Right lobe of liver (tissue), 6 donors: ENCODE results near the gene CANT1. TPM values are rescaled to one million over a fixed set of nuclear protein-coding genes. Genes with fewer than 3 reads are reported as not detected.

Experiments
- ATAC-seq, 4 donors: fragments of 200-7000 bp; cut with Tn5 transposase; one replicate each; pipeline ENCODE4 v1.9.1; 2020; ENCODE audit warnings: mild to moderate bottlenecking in 4 of 4, moderate library complexity in 4 of 4
- DNase-seq, 3 donors: peaks; one replicate each; pipeline ENCODE4 v3.0.0-alpha.2; 2020
- H3K27ac ChIP-seq, 3 donors: fragments of 200-600 bp; one replicate each; pipeline ENCODE4 v1.8.0; 2022
- H3K27me3 ChIP-seq, 2 donors: fragments of 200-600 bp; one replicate each; pipeline ENCODE4 v1.8.0; 2022
- H3K36me3 ChIP-seq, 4 donors: fragments of 200-600 bp; sonication (generic) in 1 of 4; one replicate each; pipeline versions ENCODE4 v1.5.1 to v1.8.0; 2017 to 2022; ENCODE audit warnings: control low read depth in 1 of 4
- H3K4me1 ChIP-seq, 4 donors: fragments of 200-600 bp; sonication (generic) in 1 of 4; one replicate each; pipeline versions ENCODE4 v1.5.1 to v1.8.0; 2017 to 2022; ENCODE audit warnings: control low read depth in 1 of 4
- H3K4me3 ChIP-seq, 3 donors: fragments of 200-600 bp; one replicate each; pipeline ENCODE4 v1.8.0; 2022
- H3K9me3 ChIP-seq, 4 donors: fragments of 200-600 bp; sonication (generic) in 1 of 4; one replicate each; pipeline versions ENCODE4 v1.5.1 to v1.8.0; 2017 to 2022; ENCODE audit warnings: control low read depth in 1 of 4
- POLR2A ChIP-seq: fragments of 450-650 bp; IDR thresholded peaks from one replicate; pipeline ENCODE4 v1.6.1; 2017; ENCODE audit warnings: antibody characterized with exemption, mild to moderate bottlenecking
- WGBS: methylation state at CpG from one replicate; pipeline ENCODE4 v1.1.6; 2018; ENCODE audit warnings: low coverage, low lambda C conversion rate; ENCODE audit not compliant: insufficient coverage; ENCODE audit errors: missing lambda C conversion rate; 5-methylcytosine and 5-hydroxymethylcytosine counted together
- intact Hi-C, 2 donors: fragments of 100-400 bp; cut with DNase I; formaldehyde crosslinking; loops; one replicate each; pipeline versions ENCODE4 v1.11.2 to v1.14.1; 2022
- total RNA-seq, 6 experiments: library from RNA; depleted of rRNA in 2 of 6; stranded (reverse); fragments of >200 nt in 2 of 6; fragmentation: NEBNext Ultra II Directional in 3 of 6; extraction: Animal tissue kit (Norgen Biotek cat#: 25700) in 3 of 6; gene quantifications; one replicate each; pipeline versions ENCODE4 v1.1.0 to v1.2.4, GENCODE V29; 2016 to 2023
- TF ChIP-seq, protein P1 (sequence below), 4 donors: fragments of 200-600 bp in 3 of 4; fragments of 450-650 bp in 1 of 4; IDR thresholded peaks; one replicate each; pipeline versions ENCODE4 v1.5.1 to v1.8.0; 2016 to 2022; ENCODE audit warnings: antibody characterized with exemption in 4 of 4, mild to moderate bottlenecking in 2 of 4
- donor health status: DM: no; HTN: yes; CAD: no.
- donor health status: DM: no; HTN: no; CAD: no.
- donor health status: DM: no; HTN: no; CAD: no.
- donor health status: DM: no; HTN: yes; CAD: no.
- donor health status: DM: no; HTN: yes; CAD: no.

CANT1 gene
- total RNA-seq, 6 experiments from 2014 or later: 15.6 to 26.3 (median 18.7) TPM

DNA sequence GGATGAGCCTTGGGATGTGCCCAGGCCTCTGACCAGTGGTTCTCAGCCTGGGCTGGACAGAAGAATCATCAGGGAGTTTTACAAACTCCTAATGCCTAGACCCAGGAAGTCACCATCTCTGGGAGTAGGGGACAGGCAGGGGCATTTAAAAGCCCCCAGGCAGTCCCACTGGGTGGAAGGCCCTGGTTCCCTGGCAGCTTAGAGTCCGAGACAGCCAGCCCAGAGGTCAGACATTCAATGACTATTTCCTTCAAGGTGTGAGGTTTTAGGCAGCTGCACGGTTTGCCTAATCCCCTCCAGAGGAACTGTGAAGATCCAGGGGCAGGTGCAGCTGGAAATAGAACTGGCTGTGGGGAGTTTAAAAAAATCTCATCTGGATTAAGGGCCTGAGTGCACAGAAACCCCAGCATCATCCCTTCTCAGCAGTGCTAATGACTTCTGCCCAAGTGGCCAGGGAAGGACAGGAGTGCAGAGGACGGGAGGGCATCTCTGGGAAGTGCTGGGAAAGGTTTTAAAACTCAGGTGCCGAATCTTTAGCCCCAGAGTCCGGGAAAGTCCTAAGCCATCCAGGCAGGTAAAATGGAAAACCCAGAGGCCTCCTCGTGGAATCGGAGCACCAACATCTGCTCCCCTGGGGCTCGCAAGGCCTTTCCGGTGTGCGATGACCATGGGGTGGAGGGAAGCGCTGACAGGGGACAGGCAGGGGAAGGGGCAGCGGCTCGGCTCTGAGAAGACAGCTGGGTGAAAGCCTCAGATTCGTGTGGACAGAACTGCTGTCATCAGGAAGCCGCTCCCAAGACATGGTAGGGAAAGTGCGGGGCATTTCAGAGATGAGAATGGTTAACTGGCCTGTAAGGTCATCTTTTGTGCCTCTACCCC, 28.3 kb downstream of the CANT1 start:
- Histone ChIP-seq H3K36me3 (no peaks in the 10 kb centered on the region), H3K4me1 (peaks cover 0 to 7% (median 0%) of the 10 kb centered on the region in 4 donors), H3K4me3 (no peak overlapping the region), H3K27ac (no peak overlapping the region), H3K27me3 (no peaks in the 10 kb centered on the region), H3K9me3 (no peaks in the 10 kb centered on the region)
- 81% methylated on average over 9 of the region's 16 CpGs for WGBS
- no peak for ATAC-seq
- no peak for DNase-seq
- TF ChIP-seq POLR2A: no peak
- TF ChIP-seq, protein P1, sequence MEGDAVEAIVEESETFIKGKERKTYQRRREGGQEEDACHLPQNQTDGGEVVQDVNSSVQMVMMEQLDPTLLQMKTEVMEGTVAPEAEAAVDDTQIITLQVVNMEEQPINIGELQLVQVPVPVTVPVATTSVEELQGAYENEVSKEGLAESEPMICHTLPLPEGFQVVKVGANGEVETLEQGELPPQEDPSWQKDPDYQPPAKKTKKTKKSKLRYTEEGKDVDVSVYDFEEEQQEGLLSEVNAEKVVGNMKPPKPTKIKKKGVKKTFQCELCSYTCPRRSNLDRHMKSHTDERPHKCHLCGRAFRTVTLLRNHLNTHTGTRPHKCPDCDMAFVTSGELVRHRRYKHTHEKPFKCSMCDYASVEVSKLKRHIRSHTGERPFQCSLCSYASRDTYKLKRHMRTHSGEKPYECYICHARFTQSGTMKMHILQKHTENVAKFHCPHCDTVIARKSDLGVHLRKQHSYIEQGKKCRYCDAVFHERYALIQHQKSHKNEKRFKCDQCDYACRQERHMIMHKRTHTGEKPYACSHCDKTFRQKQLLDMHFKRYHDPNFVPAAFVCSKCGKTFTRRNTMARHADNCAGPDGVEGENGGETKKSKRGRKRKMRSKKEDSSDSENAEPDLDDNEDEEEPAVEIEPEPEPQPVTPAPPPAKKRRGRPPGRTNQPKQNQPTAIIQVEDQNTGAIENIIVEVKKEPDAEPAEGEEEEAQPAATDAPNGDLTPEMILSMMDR (IDR thresholded peaks at IDR 0.05): no peak
- intact Hi-C loops: no loop called here

DNA sequence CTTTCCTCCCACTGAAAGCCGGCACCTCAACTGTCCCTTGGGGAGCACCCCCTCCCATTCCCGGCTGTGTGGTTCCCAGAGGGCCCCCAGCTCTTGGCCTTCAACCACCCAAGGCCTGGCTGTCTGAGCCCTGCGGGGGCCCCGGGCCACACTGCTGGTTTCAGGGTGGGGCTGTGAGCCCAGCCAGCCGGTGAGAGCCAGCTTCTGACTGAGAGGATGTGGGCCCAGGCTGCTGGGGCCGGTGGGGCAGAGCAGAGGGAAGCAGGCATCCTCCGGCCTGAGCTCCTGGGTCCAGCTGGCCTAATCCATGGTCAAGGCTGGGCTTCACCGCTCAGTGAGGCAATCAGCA, 29.0 kb downstream of the CANT1 start:
- Histone ChIP-seq H3K36me3 (no peaks in the 10 kb centered on the region), H3K4me1 (peaks cover 0 to 12% (median 2%) of the 10 kb centered on the region in 4 donors)
- no peak for ATAC-seq

DNA sequence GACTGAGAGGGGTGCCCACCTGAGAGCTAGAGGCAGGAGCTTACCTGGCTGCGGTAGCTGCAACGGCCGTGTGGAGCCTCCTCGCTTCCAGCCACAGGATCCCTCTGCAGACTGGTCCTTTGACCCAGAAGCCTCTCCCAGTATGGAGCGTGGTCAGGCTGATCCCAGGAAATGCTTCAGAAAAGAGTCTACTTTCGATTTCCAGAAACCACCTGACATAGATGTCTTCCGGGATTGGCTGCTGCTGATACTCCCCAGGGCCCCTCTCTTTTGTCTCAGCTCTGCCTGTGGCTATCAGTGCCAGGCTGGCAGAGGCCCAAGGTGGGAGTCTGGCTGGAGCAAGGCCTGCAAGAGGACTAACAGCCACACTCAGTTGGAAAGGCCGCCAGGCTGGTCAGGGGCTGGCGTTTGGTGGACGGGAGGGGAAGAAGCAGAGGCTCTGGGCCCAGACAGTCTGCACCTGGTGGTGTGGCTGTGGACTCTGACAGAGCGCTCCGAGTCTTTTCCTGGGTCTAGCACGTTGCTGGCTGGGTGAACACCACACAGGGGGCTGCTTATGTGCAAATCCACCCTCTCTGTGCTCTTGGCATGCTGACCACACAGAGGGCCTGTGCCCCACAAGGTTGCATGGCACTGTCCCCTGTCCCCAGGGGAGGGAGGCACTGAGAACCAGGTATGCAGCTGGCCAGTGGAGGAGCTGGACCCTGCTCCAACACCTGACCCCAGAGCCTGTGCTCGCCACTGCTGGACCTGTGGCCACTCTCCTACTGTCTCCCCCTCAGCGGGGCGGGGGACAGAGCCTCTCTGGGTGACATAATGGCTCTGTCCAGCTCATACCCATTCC, 29.6 kb downstream of the CANT1 start, which contains the start of gene LGALS3BP:
Gene LGALS3BP, minus strand, starts transcription at position 144 of the 844 bp plus-strand sequence. CDS start 2,732 bp downstream, outside the sequence.
- peaks cover 0 to 18% (median 5%) of the 10 kb centered on the region in 4 donors for H3K4me1 ChIP-seq
- H3K9me3 ChIP-seq: no peaks in the 10 kb centered on the region
- 26% methylated on average over 4 of the region's 16 CpGs for WGBS
- peak within 1 kb of the TSS; percentile 26 to 53 (median 46) for H3K4me3 ChIP-seq
- TF ChIP-seq POLR2A: peak; percentile 40
- TF ChIP-seq, protein P1 (IDR thresholded peaks at IDR 0.05): no peak
- no peaks in the 10 kb centered on the region for H3K27me3 ChIP-seq
- no peaks in the 10 kb centered on the region for H3K36me3 ChIP-seq
- intact Hi-C loops: no loop called here
- no peak within 1 kb of the TSS for H3K27ac ChIP-seq
- DNase-seq (peak in 1 of 3 donors; percentile 65), ATAC-seq (peak; percentile 62 to 82 (median 67))

More for the DNA sequence above, 29.0 kb downstream of the CANT1 start:
- Histone ChIP-seq H3K9me3 (no peaks in the 10 kb centered on the region), H3K27ac (no peak overlapping the region), H3K27me3 (no peaks in the 10 kb centered on the region), H3K4me3 (no peak overlapping the region)
- 100% methylated on average over 1 of the region's 8 CpGs for WGBS
- intact Hi-C loops: no loop called here
- TF ChIP-seq, protein P1 (IDR thresholded peaks at IDR 0.05): no peak
- TF ChIP-seq POLR2A: no peak
- DNase-seq: no peak

DNA sequence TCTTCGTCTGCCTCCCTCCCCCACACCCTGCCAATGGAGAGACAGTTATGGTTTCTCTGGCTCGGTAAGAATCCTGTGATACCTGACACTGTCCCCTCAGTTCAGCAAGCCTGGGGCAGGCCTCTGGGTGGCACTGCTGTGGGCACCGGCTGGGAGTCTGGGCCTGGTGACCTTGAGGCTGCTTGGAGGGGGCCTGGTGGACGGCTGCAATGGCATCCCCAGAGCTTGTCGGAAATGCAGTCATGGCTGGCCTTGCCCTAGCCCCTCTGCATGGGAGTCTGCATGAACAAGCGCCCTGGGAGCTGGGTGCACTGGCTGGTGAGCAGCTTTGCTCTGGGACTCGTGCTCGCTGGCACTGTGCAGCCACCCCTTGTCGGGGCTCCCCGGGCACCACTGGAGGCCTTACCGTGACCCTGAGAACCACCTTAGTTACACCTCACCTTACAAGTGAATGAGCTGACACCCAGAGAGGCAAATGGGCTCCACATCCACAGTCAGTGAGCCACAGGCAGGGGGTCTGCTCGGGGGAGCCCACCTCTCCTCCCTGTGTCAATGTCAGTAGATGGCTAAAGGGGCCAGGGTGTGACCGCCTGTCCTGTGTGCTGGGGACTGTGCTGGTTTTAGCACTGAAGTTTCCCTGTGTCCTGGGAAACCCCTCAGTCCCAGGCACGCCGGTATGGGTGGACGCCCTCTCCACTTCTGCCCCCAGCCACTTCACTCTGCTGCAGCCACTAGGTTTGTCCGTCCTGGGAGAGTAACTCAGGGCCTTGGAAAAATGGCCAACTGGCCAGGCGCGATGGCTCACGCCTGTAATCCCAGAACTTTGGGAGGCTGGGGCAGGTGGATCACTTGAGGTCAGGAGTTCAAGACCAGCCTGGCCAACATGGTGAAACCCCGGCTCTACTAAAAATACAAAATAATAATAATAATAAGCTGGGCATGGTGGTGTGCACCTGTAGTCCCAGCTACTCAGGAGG, 31.3 kb downstream of the CANT1 start:
- no peak overlapping the region for H3K4me3 ChIP-seq
- no peaks in the 10 kb centered on the region for H3K36me3 ChIP-seq
- 55% methylated on average over 10 of the region's 21 CpGs for WGBS
- peaks cover 0 to 18% (median 5%) of the 10 kb centered on the region in 4 donors for H3K4me1 ChIP-seq
- ATAC-seq (no peak), DNase-seq (no peak)
- H3K27me3 ChIP-seq: no peaks in the 10 kb centered on the region
- intact Hi-C loops: no loop called here
- no peaks in the 10 kb centered on the region for H3K9me3 ChIP-seq
- no peak for TF ChIP-seq POLR2A
- TF ChIP-seq, protein P1 (IDR thresholded peaks at IDR 0.05): no peak
- H3K27ac ChIP-seq: no peak overlapping the region
